ENCODE data around the gene KL.

KL gene

DNA sequence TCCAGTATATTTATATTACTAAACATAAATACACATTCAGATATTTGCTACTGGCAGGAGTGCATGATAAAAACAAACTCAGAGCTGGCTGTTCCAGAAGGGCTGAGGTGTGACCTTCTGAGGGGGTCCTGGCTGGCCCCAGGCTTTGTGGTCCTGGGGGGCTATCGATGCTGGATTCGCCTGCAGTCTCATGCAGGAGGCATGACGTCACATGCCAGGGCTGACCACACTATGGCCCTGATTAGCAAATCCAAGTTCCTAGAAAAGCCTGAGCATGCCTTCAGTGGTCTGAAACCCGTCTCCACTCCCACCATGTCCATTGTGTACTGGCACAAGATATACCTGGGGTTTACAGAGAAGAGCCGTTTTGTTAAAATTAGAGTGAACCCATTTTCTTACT is 97.9 kb downstream of the KL start:
- no peak for DNase-seq

DNA sequence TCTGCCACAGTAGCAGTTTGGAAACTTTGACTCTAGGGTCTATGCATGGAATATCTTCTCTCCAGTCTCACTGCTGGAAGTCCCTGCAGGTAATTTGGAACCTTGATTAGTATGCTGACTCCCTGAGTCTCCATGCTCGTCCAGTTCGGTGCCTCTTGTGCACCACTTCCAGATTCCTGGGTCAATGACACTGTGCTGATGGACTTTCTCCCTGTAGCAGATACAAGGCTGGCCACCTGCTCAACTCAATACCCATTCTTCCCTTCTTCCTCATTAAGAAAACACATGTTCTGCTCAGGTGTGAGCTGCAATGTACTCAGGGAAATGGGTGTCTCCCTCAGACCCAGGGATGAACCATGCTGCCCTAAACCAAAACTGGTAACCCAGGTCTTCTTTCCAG is 99.1 kb downstream of the KL start:
- DNase-seq: no peak
